Testis (tissue), 2 donors: ENCODE data around the gene SORCS3.

Experiments
- POLR2A ChIP-seq: fragments of 450-650 bp; IDR thresholded peaks from one replicate; pipeline ENCODE4 v1.6.1; 2017; ENCODE audit warnings: antibody characterized with exemption, mild to moderate bottlenecking, moderate library complexity
- TF ChIP-seq, protein P1 (sequence below), 3 experiments: fragments of 450-650 bp in 2 of 3; fragments of 200-600 bp in 1 of 3; sonication (generic) in 1 of 3; IDR thresholded peaks; one replicate each; pipeline ENCODE4 v1.5.1; 2016 to 2019; ENCODE audit warnings: antibody characterized with exemption in 3 of 3, mild to moderate bottlenecking in 2 of 3, moderate library complexity in 1 of 3

DNA sequence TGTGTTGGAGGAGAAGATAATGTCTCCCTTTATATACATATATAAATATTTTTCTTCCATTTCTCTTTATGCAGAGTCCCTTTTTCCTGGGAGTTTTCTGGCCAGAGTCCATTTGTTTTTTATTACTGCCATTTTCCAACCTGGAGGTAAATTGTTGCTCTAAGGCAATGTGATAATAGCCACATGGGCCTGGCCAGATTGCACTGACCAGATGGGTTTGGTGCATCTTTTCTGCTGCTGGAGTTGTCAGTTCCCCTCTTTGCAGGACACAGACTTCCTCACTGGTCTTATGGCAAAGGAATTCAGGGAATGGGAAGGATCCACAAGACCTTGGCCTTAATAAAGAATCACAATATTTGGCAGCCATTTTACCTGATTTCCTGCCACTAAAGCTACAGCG lies 254.9 kb downstream of the SORCS3 start:
- TF ChIP-seq, protein P1, sequence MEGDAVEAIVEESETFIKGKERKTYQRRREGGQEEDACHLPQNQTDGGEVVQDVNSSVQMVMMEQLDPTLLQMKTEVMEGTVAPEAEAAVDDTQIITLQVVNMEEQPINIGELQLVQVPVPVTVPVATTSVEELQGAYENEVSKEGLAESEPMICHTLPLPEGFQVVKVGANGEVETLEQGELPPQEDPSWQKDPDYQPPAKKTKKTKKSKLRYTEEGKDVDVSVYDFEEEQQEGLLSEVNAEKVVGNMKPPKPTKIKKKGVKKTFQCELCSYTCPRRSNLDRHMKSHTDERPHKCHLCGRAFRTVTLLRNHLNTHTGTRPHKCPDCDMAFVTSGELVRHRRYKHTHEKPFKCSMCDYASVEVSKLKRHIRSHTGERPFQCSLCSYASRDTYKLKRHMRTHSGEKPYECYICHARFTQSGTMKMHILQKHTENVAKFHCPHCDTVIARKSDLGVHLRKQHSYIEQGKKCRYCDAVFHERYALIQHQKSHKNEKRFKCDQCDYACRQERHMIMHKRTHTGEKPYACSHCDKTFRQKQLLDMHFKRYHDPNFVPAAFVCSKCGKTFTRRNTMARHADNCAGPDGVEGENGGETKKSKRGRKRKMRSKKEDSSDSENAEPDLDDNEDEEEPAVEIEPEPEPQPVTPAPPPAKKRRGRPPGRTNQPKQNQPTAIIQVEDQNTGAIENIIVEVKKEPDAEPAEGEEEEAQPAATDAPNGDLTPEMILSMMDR (IDR thresholded peaks at IDR 0.05), result no peak
- no peak for TF ChIP-seq POLR2A
